OCI-LY7 (cell line): ENCODE measurements around the gene SPP2. TPM values are rescaled to one million over a fixed set of nuclear protein-coding genes. Genes with fewer than 3 reads are reported as not detected.

Experiments
- BruUV-seq: library from RNA; stranded (reverse); fragments of 400-500 nt; replicated peaks from 2 replicates; lab custom pipeline; 2021; lab: Mats Ljungman, UMichigan
- CTCF ChIA-PET: fragments of 300-600 bp; sonication (Branson Sonifier 250); formaldehyde crosslinking; loops from one replicate; lab custom pipeline; 2022; ENCODE audit warnings: antibody characterized with exemption; ENCODE audit not compliant: unreplicated experiment; lab: Charles Lee
- POLR2A ChIA-PET: fragments of 300-600 bp; sonication (Branson Sonifier 250); formaldehyde crosslinking; loops from one replicate; lab custom pipeline; 2022; ENCODE audit warnings: antibody characterized with exemption; lab: Charles Lee
- DNase-seq: peaks from one replicate; pipeline ENCODE4 v3.0.0-alpha.2; 2015; ENCODE audit warnings: low spot score
- H2AFZ ChIP-seq: fragments of 200-600 bp; sonication (generic), shearing (Covaris generic); 2 replicates; pipeline ENCODE4 v1.6.1; 2014; ENCODE audit warnings: mild to moderate bottlenecking, antibody characterized with exemption, low read length, moderate library complexity
- H3K27ac ChIP-seq: fragments of 200-600 bp; sonication (generic); 2 replicates; pipeline ENCODE4 v1.5.1; 2014; ENCODE audit warnings: mixed run types, low read depth, mild to moderate bottlenecking, moderate library complexity, low read length, inconsistent platforms; ENCODE audit not compliant: poor library complexity, severe bottlenecking
- H3K36me3 ChIP-seq: fragments of 200-600 bp; sonication (generic); 2 replicates; pipeline ENCODE4 v1.6.1; 2014; ENCODE audit warnings: mild to moderate bottlenecking, antibody characterized with exemption, low read length, moderate library complexity, mixed read lengths; ENCODE audit not compliant: insufficient read depth
- H3K4me1 ChIP-seq: fragments of 200-600 bp; sonication (generic); 2 replicates; pipeline ENCODE4 v1.5.1; 2014; ENCODE audit warnings: mild to moderate bottlenecking, low read length; ENCODE audit not compliant: insufficient read depth, poor library complexity, severe bottlenecking
- H3K4me2 ChIP-seq: fragments of 200-600 bp; sonication (generic); 2 replicates; pipeline ENCODE4 v1.6.1; 2014; ENCODE audit warnings: mild to moderate bottlenecking, low read length
- H3K4me3 ChIP-seq: fragments of 200-600 bp; sonication (generic); 2 replicates; pipeline ENCODE4 v1.5.1; 2014; ENCODE audit warnings: mild to moderate bottlenecking, low read depth, low read length; ENCODE audit not compliant: poor library complexity, severe bottlenecking
- H3K79me2 ChIP-seq: fragments of 200-600 bp; sonication (generic); 2 replicates; pipeline ENCODE4 v1.6.1; 2016; ENCODE audit warnings: low read depth, mild to moderate bottlenecking, low read length, moderate library complexity, mixed read lengths; ENCODE audit not compliant: insufficient read depth
- H3K9me2 ChIP-seq: fragments of 200-600 bp; sonication (generic); 2 replicates; pipeline ENCODE4 v1.6.1; 2016; ENCODE audit warnings: mild to moderate bottlenecking, low read length, mixed read lengths; ENCODE audit not compliant: insufficient read depth
- H3K9me3 ChIP-seq: fragments of 200-600 bp; sonication (generic); 2 replicates; pipeline ENCODE4 v1.6.1; 2014; ENCODE audit warnings: mild to moderate bottlenecking, mixed run types, low read length, mixed read lengths
- H4K20me1 ChIP-seq: fragments of 200-600 bp; sonication (generic); 2 replicates; pipeline ENCODE4 v1.6.1; 2014; ENCODE audit warnings: mild to moderate bottlenecking, antibody characterized with exemption, low read length, moderate library complexity, mixed read lengths; ENCODE audit not compliant: insufficient read depth
- EZH2phosphoT487 ChIP-seq: fragments of 200-600 bp; sonication (generic); IDR thresholded peaks from 2 replicates; pipeline ENCODE4 v1.6.1; 2018; ENCODE audit warnings: low read depth, borderline replicate concordance, mild to moderate bottlenecking, mixed run types, antibody characterized with exemption, low read length, moderate library complexity, mixed read lengths
- intact Hi-C: fragments of 100-400 bp; cut with micrococcal nuclease; formaldehyde crosslinking; loops from one replicate; pipeline ENCODE4 v1.10.0; 2022; ENCODE audit not compliant: unreplicated experiment
- total RNA-seq, 2 experiments: library from RNA; depleted of rRNA in 1 of 2; stranded (reverse); fragments of >200 nt in 1 of 2; shearing (Covaris generic) in 1 of 2; gene quantifications; 2 replicates each; pipeline ENCODE4 v1.2.3, GENCODE V29; 2014 to 2022
- TF ChIP-seq, protein P1 (sequence below): fragments of 200-600 bp; sonication (generic); conservative IDR thresholded peaks from 2 replicates; pipeline ENCODE4 v1.5.1; 2014; ENCODE audit warnings: mild to moderate bottlenecking, antibody characterized with exemption, low read length, moderate library complexity, mixed read lengths

SPP2 gene
- total RNA-seq, 2 experiments from 2014 or later: not detected

DNA sequence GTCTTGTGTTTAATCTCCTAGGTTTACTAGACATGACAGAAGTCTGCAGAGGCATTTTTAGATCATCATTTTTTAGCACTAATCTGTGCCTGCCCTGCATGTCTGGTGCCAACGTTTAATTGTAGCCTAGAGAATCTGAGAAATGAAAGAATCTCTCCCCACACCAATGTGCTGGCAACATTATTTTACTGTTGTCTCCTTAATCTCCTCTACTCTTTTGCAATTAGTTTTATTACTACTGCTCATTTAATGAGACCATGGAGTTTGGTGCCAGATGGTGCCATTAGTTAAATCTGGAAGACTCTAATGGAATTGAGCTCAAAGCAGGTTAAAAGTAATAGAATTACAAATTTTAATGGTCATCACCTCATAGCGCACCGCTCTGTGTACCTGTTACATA, 4.0 kb upstream of the SPP2 start:
- BruUV-seq: no TSS peak
- ChIA-PET CTCF (no interaction called here), POLR2A (no interaction called here)
- TF ChIP-seq EZH2phosphoT487: no peak
- TF ChIP-seq, protein P1, sequence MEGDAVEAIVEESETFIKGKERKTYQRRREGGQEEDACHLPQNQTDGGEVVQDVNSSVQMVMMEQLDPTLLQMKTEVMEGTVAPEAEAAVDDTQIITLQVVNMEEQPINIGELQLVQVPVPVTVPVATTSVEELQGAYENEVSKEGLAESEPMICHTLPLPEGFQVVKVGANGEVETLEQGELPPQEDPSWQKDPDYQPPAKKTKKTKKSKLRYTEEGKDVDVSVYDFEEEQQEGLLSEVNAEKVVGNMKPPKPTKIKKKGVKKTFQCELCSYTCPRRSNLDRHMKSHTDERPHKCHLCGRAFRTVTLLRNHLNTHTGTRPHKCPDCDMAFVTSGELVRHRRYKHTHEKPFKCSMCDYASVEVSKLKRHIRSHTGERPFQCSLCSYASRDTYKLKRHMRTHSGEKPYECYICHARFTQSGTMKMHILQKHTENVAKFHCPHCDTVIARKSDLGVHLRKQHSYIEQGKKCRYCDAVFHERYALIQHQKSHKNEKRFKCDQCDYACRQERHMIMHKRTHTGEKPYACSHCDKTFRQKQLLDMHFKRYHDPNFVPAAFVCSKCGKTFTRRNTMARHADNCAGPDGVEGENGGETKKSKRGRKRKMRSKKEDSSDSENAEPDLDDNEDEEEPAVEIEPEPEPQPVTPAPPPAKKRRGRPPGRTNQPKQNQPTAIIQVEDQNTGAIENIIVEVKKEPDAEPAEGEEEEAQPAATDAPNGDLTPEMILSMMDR: no peak
- no peak overlapping the region for H3K27ac ChIP-seq
- no peaks in the 10 kb centered on the region; the same call in 1 of the 2 replicates for H3K9me2 ChIP-seq
- no peaks in the 10 kb centered on the region for H4K20me1 ChIP-seq
- no peaks in the 10 kb centered on the region for H3K79me2 ChIP-seq
- intact Hi-C loops: no loop called here
- no peaks in the 10 kb centered on the region for H3K9me3 ChIP-seq
- no peak overlapping the region for H3K4me2 ChIP-seq
- no peaks in the 10 kb centered on the region for H3K36me3 ChIP-seq
- no peak for DNase-seq
- H3K4me3 ChIP-seq: no peak overlapping the region
- H2AFZ ChIP-seq: no peak overlapping the region
- H3K4me1 ChIP-seq: no peaks in the 10 kb centered on the region

DNA sequence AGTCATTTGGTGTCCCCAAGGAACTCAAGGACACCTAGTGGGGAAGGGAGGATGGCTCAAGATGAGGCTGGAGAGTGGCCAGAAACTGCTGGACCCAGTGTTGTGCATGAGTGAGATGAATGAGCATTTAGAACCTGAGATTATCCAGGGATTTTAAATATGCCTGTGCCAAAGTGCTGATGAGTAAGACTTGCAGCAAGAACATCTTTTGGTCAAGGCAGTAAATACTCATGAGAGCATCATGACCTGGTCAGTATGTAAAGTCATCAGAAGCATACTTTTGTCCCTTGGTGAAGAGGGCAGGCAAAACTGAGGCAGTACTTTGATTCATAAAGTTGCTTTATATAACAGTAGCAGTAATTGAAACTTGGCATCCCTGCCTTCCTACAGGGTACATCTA, 3.1 kb upstream of the SPP2 start:
- no peak overlapping the region for H3K27ac ChIP-seq
- H3K9me3 ChIP-seq: no peaks in the 10 kb centered on the region
- no peaks in the 10 kb centered on the region; the same call in 1 of the 2 replicates for H3K9me2 ChIP-seq
- ChIA-PET CTCF (no interaction called here), POLR2A (no interaction called here)
- H3K4me3 ChIP-seq: no peak overlapping the region
- DNase-seq: no peak
- no peaks in the 10 kb centered on the region for H3K36me3 ChIP-seq
- H2AFZ ChIP-seq: no peak overlapping the region
- no peaks in the 10 kb centered on the region for H4K20me1 ChIP-seq
- no peak overlapping the region for H3K4me2 ChIP-seq
- no peaks in the 10 kb centered on the region for H3K4me1 ChIP-seq
- intact Hi-C loops: no loop called here
- TF ChIP-seq, protein P1: no peak
- TF ChIP-seq EZH2phosphoT487: no peak
- no TSS peak for BruUV-seq
- H3K79me2 ChIP-seq: no peaks in the 10 kb centered on the region

DNA sequence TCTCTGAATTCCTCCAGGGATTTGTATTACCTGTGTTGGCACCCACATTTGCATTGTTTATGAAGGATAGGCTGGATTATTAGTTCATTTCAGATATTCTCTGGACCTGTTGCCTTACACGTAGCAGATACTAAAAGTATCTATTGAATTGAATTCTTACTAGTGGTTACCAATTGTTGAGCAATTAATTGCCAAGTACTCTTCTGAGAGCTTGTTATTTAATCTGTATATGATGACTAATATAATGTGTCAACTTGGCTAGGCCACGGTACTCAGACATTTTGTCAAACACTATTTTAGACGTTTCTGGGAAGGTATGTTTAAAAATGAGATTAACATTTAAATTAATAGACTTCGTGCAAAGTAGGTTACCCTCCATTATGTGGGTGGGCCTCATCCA, 2.5 kb upstream of the SPP2 start:
- BruUV-seq: no TSS peak
- no peaks in the 10 kb centered on the region for H4K20me1 ChIP-seq
- no peaks in the 10 kb centered on the region for H3K4me1 ChIP-seq
- H3K27ac ChIP-seq: no peak overlapping the region
- no peak for DNase-seq
- CTCF ChIA-PET: no interaction called here
- no peaks in the 10 kb centered on the region; the same call in 1 of the 2 replicates for H3K9me2 ChIP-seq
- no peak overlapping the region for H2AFZ ChIP-seq
- no peaks in the 10 kb centered on the region for H3K79me2 ChIP-seq
- intact Hi-C loops: no loop called here
- H3K4me2 ChIP-seq: no peak overlapping the region
- TF ChIP-seq EZH2phosphoT487: no peak
- TF ChIP-seq, protein P1: no peak
- H3K9me3 ChIP-seq: no peaks in the 10 kb centered on the region
- no peaks in the 10 kb centered on the region for H3K36me3 ChIP-seq
- H3K4me3 ChIP-seq: no peak overlapping the region
- POLR2A ChIA-PET: no interaction called here
